GM19324 (cell line): ENCODE data around the gene GAPDHS.

Experiments used
- ATAC-seq: cut with Tn5 transposase; IDR thresholded peaks from one replicate; pipeline ENCODE4 v1.9.1; 2021; ENCODE audit warnings: mild to moderate bottlenecking, moderate library complexity; ENCODE audit not compliant: unreplicated experiment, low FRiP score

GAPDHS gene

DNA sequence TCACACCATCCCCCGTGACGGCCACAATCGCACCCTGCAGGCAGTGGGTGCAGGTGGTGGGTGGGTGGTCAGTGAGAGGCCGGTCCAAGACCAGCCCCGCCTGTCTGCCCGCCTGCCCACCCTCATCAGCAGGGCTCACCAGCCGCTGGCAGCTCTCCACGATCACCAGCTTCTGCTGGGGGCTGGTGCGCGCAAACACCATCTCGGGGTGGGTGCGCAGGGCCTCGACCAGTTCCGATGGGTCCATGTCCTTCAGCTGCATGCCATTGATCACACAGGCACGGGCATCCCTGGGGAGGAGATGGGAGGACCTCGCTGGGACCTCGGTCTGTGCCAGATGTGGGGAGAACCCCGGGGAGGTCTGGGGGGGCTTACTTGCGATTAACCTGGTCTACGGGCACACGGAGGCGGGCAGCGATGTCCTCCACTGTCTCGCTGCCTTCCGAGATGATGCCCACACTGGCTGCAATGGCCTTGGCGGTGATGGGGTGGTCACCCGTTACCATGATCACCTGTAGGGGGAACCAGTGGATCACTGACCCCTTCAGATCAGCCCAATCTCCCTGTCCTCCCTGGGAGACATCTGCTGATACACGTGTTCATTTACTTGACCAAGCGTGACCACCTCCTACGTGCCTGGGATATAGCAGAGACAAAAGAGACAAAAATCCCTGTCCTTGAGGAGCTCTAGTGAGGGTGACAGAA lies 22.2 kb downstream of the GAPDHS start:
- no peak for ATAC-seq

DNA sequence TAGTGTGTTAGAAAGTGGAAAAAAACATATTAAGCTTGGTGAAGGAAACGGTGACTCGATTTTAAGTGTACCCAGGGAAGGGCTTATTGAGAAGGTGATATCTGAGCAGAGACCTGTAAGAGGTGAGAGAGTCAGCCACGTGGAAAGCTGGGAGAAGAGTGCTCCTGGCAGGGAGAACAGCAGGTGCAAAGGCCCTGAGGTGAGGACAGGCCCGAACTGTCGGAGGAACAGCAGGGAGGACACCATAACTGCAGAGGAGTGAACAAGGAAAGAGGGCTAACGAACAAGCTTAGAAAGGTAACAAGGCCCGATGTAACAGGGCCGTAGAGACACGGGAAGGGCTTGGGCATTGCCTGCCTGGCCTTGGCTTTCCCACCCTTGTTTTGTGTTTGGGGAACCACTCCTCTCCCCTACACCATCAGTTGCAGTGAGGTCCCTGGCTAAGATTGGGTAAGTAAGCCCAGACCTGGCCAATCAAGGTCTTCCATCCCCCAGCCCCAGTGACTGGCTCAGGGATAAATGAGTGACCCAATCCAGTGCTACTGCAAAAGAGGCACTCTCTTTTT lies 22.9 kb downstream of the GAPDHS start:
- ATAC-seq, result no peak

DNA sequence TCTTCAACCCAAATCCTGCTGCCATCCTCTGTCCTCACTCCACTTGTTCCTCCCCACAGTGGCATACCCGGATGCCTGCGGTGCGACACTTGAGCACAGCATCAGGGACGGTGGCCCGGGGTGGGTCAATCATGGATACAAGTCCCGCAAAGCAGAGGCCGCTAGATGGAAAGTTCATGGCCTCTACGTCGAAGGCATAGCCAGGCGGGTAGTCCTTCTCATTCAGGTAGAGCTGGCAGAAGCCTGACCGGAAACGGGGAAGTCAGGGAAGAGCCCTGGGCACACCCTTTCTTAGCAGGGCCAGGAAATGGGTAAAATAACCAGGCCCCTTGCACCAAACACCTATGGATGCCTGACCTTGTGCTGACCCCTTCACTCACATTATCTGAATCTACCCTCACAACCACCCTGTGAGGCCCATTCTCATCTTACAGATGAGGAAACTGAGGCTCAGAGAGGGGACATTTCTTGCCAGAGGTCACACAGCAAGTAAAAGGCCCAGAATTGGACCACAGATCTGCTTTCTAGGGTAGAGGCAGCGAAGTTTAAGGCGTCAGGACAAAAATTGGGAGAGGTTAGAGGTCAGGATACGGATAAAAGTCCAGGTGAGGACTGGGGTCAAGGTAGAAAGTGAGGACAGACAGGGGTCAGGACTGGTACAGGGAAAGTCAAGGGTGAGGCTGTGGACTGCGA lies 23.7 kb downstream of the GAPDHS start:
- ATAC-seq, result no peak

DNA sequence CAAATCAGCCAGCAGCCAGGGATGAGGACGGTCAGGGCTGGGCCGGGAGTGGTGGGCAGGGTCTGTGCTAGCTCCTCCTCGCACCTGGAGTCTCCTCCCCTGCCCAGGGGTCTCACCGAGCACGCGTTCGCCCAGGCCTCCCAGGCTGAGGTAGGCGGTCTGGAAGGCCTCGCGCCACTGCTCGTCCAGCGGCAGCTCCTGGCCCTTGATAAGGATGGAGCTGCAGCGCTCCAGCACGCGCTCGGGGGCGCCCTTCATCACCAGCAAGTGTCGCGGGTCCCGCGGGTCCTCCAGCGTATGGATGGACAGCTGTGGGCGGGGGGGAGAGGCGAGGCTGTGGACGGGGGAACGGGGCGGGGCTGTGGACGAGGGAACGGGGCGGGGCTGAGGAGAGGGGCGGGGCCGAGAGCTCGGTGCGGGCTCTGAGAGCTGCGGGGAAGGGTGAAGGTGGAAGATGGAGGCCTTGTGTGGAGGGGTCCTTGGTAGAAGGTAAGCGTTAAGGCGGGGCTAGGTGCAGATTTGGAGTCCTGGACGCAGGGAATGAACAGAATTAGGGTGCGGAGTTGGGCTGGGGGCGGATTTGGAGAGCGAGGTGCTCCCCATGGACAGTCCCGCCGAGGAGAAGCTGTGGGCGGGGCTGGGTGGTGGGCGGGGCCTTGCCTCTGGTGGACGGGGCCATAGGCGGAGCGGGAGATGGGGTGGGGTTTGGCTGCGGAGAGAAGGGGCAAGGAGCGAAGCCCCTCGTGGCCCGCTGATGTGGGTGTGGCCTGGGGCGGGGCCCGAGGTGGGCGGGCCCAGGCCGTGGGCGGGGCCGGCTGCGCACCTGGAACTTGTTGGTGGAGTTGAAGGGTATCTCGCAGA lies 24.5 kb downstream of the GAPDHS start:
- no peak for ATAC-seq

DNA sequence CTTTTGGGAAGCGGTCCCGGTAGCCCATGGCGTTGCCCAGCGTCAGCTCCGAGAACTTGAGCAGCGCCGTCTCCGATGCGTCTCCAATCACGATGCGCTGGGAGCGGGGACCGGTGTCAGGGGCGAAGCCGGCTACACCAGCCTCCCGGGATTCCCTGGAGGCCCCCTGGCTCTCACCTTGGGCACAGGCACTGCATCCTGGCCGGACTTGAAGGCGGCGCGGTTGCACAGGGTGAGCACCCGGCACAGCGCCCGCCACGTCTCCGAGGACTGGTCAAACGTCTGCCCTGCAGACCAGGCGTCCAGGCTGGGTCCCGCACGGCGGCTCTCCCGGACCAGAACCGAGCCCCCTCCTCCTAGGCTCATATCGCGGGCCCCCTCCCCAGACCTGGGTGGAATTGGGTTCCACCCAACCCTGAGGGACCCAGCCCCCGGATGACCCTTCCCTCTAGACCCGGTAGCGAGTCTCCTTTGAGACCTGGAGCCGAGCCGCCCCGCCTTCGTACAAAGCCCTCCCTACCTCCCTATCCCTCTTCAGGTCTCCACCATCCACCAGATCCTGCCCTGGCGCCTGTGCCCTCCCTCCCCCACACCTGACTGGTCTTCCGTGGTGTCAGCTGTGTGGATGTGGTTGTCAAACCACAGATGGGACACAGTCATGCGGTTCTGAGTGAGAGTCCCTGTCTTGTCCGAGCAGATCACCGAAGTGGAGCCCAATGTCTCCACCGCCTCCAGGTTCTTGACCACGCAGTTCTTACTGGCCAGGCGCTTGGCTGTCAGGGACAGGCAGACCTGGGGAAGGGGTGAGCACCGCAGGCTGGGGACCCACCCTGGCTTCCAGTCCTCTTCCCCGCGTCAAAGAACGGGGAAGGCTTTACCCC lies 25.4 kb downstream of the GAPDHS start:
- no peak for ATAC-seq

DNA sequence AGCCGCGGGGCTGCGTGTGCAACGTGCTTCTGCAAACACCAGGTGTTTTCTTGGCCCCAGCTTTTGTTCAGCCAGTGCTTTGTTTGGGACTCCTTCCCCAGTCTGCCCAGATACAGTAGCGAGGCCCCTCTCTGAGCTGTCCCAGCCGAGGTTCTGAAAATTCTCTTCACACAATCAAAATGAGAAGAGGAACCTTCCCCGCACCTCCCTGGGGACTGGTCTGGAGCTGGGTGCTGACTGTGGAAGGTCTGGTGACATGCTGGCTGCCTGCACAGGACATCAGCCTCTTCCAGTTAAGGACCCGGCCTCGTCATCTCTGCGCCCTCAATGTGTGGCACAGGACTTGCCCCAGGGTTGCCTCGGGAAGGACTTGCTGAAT lies 26.0 kb downstream of the GAPDHS start:
- no peak for ATAC-seq

DNA sequence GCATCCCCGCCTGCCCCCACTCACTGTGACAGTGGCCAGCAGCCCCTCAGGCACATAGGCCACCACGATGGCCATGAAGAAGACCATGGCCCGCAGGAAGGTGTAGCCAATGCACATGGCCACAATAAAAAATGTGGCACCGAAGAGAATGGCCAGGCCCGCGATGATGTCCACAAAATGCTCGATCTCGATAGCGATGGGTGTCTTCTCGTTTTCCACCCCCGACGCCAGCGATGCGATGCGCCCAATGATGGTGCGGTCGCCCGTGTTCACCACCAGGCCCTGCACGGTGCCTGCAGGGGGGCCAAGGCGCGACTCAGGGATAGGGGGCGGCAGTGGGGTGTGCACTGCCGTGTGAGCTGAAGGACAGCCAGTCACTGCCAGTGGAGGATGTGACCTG lies 26.5 kb downstream of the GAPDHS start:
- ATAC-seq, result no peak

DNA sequence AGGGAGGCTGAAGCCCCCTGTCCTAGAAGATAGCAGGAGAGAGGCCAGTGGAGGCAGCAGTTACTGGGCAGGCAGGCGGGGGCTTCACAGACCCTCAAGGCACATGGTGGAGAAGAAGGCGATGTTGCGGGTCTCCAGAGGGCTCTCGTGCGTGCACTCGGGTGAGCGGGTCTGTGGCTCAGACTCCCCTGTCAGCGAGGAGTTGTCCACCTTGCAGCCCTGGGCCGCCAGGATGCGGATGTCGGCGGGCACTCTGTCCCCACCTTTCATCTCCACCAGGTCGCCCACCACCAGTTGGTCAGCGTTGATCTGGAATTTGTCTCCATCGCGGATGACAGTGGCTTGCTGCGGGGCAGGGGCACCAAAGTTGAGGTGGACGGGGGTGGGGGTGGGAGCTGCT lies 27.0 kb downstream of the GAPDHS start:
- no peak for ATAC-seq

DNA sequence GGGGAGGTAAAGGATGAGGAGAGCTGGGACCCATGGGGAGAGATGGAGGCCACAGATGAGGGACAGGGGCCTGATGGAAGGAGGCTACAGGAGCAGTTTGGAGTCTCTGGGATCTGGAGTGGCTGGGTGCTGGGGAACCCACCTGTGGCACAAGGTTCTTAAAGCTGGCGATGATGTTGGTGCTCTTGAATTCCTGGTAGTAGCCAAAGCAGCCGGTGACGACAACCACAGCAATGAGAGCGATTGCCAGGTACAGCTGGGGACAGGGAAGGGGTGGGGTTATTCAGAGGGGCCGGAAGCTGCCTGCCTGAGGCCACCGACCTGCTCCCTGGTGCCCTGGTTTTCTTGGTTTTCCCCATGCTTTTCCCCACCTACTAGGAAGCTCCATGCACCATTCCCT lies 27.4 kb downstream of the GAPDHS start:
- no peak for ATAC-seq

DNA sequence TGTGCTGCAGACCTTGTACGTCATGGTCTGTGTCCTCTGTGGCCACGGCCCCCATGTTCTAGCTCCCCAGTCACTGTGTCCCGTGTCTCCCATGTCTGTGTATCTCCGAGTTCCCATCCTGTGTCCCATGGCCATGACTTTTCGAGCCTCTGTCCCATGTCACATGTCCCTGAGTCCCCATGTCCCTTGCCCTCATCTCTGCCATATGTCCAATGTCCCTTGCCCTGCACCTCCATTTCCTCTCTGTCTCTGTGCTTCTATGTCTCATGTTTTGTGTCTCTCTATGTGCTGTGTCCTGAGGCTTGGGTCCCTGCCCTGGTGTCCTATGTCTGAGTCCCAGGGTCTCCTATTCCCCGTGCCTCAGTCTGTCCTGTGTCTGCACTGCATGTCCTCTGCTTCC lies 28.2 kb downstream of the GAPDHS start:
- ATAC-seq, result no peak

DNA sequence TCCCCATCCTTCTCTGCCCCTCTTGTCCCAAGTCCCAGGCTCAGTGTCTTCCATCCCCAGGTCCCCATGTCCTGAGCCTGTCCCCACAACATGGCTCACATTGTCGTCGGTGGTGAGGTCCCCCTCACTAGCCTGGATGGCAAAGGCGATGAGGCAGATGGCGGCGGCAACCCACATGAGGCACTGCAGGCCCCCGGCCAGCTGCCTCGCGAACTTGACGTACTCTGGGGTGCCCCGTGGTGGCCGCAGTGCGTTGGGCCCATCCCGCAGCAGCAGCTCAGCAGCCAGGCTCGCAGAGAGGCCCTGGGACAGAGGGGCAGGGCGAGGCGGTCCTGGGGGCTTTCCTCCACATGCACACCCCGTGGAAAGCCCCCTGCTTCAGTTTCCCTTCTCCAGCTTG lies 29.1 kb downstream of the GAPDHS start:
- ATAC-seq, result no peak

DNA sequence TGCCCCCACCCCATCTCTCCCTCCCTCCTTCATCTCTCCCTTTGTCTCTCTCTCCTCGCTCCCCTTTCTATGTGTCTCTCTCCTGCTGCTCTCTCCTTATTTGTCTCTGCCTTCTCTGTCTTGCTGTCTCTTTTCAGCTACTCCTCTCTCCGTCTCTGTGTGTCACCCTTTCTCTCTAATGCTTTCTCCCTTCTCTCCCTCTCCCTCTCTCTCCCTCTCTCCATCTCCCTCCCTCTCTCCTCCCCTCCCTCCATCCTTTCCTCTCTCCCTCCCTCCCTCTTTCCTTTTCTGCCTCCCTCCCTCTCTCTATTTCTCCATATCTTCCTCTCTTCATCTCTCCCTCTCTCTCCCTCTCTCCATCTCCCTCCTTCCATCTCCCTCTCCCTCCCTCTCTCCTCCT lies 29.5 kb downstream of the GAPDHS start:
- ATAC-seq, result no peak

DNA sequence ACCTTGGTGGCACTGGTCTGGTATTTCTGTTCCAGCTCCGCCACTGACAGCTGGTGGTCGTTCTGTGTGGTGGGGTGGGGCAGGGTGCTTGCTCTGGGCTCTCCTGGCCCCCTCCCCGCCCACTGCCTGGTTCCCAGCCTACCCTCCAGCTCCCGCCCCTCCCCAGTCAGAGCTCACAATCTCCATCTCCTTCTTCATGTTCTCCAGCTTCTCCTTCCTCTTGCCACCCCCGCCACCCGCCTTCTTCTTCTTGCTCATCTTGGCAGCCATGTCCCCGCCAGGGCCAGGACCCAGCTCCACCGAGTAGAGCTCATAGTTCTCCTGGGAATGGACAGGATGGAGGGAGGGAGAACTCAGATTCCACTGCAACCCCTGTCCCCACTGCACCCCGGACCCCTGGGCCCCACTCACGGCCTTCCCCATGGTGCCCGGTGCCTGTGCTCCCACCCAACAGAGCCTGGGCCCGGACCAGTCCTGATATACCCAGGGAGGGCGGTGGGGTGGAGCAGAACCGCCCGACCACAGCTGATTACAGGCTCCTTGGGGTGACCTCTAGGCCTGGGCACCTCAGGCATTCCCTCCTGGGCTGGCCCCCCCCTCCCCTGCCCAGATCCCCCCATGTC lies 30.1 kb downstream of the GAPDHS start, which contains the start of gene ATP4A:
TSS of gene ATP4A (minus strand) at position 452 of the 623 bp plus-strand sequence. CDS start at position 423, 29 bp downstream.
- ATAC-seq, result no peak

DNA sequence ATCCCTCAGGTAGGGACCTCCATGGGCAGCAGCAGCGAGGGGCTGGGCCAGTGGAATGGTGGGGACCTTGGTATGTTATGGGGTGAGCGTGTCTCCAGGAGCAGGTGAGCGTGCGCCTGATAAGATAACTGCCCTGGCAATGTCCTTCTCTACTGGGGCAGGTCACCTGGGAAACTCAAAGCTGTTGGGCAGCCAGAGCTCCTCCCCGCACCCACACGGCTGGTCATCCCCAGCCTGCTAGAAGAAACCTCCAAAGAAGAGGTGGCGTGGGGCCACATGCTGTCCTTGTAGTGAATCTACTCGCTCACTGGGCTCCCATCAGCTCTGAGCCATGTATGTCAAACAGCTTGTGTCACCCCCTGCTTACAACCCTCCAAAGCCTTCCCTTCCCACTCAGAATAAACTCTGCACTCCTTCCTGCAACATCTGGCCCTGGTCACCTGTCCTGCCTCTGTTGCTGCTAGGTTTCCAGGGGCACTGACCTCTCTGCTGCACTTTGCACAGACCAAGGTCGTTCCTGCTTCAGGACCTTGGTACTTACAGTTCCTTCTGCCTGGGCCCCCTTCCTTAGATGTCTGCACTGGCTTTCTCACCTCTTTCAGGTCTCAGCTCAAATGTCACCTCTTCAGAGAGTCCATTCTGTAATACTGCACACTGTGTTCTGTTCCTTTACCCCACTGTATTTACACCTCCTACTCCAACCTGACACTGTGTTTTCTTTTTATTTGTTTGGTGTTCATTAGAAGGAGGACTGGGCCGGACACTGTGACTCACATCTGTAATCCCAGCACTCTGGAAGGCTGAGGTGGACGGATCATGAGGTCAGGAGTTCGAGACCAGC lies 32.0 kb downstream of the GAPDHS start:
- no peak for ATAC-seq

DNA sequence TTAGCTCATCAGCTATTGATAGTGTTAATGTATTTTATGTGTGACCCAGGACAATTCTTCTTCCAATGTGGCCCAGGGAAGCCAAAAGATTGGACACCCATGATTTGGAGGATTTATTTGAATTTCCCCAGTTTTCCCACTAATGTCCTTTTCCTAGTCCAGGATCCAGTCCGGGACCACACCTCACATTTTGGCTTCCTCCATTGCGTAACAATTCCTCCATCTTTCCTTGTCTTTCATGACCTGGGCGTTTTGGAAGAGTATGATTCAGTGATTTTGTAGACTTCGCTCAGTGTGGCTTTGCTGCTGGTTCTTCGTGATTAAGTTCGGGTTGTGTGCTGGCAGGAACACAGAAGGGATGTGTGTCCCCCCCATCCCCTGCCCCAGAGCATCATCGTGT lies 33.5 kb downstream of the GAPDHS start:
- no peak for ATAC-seq

DNA sequence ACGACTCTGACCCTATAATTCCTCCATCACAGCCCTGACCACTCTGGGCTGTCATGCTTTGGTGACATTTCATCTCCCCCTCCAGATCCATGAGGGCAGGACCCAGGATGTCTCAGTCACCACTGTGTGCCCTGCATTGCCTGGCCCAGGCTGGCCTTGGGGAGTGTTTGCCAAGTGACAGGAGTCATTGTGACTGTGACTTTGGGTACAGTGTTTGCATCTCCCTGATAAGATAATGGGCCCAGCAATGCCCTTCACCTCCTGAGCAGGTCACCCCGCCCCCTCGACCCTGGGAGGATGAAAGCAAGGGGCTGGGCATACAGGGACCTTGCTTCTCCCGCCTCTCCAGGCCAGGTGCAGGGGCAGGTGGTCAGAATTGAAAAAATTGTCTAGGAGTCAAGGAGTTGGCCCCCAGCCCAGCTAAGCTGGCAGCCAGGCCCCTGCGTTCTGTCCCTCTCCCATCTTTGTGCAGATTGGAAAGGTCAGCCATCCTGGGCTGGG lies 36.1 kb downstream of the GAPDHS start:
- no peak for ATAC-seq

DNA sequence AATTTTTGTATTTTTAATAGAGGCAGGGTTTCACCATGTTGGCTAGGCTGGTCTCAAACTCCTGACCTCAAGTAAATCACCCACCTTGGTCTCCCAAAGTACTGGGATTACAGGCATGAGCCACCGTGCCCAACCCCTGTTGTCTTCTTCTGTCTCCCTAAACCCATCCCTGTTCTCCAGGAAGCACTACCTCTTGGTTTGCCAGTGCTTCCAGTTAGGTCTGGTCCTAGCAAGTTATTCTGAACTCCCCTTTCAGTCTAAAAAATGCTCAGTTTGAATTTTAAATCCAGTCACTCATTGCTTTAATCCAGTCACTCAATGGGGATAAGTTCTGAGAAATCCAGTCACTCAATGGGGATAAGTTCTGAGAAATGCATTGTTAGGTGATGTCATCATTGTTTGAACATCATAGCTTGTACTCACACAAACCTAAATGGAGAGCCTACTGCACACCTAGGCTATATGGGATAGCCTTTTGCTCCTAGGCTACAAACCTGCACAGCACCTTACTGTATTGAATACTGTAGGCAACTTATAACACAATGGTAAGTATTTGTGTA lies 38.2 kb downstream of the GAPDHS start:
- ATAC-seq, result no peak

DNA sequence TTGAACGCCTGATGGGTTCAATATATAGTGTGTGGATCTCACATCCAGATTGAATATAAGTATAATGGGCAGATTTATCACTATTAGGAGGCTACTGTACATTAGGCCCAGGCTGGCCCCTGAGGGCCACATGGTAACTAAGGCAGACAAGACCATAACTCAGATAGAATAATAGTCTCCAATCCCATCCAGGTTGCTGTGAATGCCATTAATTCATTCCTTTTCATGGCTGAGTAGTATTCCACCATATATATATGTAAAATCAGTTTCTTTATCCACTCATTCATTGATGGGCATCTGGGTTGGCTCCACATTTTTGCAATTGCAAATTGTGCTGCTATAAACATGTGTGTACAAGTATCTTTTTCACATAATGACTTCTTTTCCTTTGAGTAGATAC lies 44.7 kb downstream of the GAPDHS start:
- ATAC-seq, result no peak
